Measurements from ENCODE around the gene ATG14. TPM values are rescaled to one million over a fixed set of nuclear protein-coding genes. Genes with fewer than 3 reads are reported as not detected.
"Not testable (repeated sequence)": the region's sequence is repeated elsewhere in the genome, so short reads cannot be mapped to it uniquely, and the experiment has no call there.

The ATG14 gene
- total RNA-seq, 2 donors from 2014 or later = 5.4 to 7.2 TPM

DNA sequence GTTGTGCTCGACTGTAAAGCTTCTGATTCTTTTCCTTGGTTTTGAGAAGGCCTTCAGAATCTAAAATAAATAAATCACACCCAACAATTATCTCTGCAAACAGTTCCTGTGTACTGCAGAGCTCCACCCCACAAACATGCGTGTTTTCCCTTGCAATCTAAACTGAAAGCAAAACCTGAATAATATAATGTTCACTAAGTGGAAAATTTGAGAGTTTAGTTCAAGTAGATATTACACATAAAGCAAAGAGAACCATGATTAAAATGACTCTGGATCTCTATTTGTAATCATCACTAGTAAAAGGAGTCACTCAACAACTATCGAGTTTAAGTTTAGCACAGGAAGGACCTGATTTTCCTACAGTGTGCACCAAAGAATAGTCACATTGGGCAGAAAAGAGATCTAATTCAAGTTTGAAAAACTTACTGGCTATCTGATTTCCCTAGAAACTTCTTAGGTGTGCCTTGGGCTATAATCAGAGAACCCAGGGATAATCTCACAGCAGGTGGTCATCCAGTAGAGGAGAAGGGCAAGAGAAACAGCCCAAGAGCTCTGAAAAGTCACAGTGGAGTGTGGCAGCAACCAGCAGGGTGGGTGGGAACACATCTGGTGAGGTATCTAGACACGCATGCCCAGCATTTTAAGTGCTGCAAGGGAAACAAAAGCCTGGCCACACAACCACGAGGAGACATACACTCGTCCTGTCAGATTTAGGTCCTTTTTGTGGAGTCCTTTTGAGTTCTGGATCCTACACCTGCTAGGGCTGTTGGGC, 25.4 kb downstream of the ATG14 start:
- no peak overlapping the region for H3K9ac ChIP-seq (ENCODE audit: low read depth in 2 of 2, low read length in 2 of 2)
- no peak overlapping the region for H3K4me3 ChIP-seq
- H3K27me3 ChIP-seq = no peaks in the 10 kb centered on the region
- no peaks in the 10 kb centered on the region for H3K36me3 ChIP-seq
- no peak for DNase-seq
- H3K4me1 ChIP-seq = no peaks in the 10 kb centered on the region
- H3K27ac ChIP-seq = peak overlapping the region; percentile 78
- no peaks in the 10 kb centered on the region for H3K9me3 ChIP-seq
- intact Hi-C loops (cut with DNase I) = no loop called here
- TF ChIP-seq, protein P1, sequence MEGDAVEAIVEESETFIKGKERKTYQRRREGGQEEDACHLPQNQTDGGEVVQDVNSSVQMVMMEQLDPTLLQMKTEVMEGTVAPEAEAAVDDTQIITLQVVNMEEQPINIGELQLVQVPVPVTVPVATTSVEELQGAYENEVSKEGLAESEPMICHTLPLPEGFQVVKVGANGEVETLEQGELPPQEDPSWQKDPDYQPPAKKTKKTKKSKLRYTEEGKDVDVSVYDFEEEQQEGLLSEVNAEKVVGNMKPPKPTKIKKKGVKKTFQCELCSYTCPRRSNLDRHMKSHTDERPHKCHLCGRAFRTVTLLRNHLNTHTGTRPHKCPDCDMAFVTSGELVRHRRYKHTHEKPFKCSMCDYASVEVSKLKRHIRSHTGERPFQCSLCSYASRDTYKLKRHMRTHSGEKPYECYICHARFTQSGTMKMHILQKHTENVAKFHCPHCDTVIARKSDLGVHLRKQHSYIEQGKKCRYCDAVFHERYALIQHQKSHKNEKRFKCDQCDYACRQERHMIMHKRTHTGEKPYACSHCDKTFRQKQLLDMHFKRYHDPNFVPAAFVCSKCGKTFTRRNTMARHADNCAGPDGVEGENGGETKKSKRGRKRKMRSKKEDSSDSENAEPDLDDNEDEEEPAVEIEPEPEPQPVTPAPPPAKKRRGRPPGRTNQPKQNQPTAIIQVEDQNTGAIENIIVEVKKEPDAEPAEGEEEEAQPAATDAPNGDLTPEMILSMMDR (IDR thresholded peaks at IDR 0.05) = no peak

DNA sequence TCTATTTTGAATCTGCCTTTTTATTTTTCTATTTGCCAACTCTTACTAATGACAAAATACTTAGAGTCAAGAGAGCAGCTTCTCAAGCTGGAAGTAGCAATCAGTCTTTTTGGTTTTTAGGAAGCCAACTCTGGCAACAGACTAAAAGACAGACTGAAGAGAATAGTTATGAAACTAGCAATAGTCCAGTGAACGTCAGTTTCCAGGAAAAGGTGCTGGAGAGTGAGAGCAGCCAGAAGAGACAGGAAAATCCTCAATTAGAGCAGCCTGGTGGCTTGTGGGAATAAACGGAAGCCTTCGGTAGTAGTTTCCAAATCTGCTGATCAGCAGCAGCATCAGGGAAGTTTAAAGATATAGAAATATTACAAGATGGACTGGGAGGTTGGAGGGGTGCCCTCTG, 27.1 kb downstream of the ATG14 start:
- no peaks in the 10 kb centered on the region for H3K9me3 ChIP-seq
- DNase-seq = no peak
- no peaks in the 10 kb centered on the region for H3K4me1 ChIP-seq
- no peaks in the 10 kb centered on the region for H3K36me3 ChIP-seq
- intact Hi-C loops (cut with DNase I) = no loop called here
- TF ChIP-seq, protein P1 (IDR thresholded peaks at IDR 0.05) = no peak
- no peaks in the 10 kb centered on the region for H3K27me3 ChIP-seq
- H3K4me3 ChIP-seq = no peak overlapping the region
- no peak overlapping the region for H3K9ac ChIP-seq (ENCODE audit: low read depth in 2 of 2, low read length in 2 of 2)
- no peak overlapping the region for H3K27ac ChIP-seq

DNA sequence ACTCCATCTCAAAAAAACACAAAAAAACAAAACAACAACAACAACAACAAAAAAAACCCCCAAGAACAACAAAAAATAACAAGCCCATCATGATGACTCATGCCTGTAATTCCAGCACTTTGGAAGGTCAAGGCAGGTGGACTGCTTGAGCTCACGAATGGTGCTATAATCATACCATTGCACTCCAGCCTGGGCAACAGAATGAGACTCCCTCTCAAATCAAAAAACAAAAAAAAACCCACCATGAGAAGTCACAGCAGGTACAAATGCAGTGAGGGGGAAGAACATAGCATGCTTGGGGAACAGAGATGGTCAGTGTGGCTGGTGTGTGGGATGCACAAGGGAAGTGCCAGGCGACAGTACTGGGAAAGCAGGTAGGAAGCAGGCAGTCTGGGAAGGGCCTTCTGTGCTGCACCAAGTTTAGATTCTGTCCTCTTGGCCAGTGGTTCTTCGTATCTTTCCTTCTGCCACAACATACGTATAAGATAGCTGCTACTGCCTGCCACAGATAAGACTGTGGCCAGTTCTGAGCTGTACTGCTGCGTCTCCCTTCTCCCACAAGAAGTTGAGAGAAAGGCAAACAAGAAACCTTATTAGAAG, 28.0 kb downstream of the ATG14 start:
- no peak overlapping the region for H3K4me3 ChIP-seq
- H3K27ac ChIP-seq = no peak overlapping the region
- H3K4me1 ChIP-seq = no peaks in the 10 kb centered on the region
- no peak overlapping the region for H3K9ac ChIP-seq (ENCODE audit: low read depth in 2 of 2, low read length in 2 of 2)
- TF ChIP-seq, protein P1 (IDR thresholded peaks at IDR 0.05) = no peak
- no peak for DNase-seq
- H3K36me3 ChIP-seq = no peaks in the 10 kb centered on the region
- intact Hi-C loops (cut with DNase I) = no loop called here
- H3K9me3 ChIP-seq = no peaks in the 10 kb centered on the region
- H3K27me3 ChIP-seq = no peaks in the 10 kb centered on the region

DNA sequence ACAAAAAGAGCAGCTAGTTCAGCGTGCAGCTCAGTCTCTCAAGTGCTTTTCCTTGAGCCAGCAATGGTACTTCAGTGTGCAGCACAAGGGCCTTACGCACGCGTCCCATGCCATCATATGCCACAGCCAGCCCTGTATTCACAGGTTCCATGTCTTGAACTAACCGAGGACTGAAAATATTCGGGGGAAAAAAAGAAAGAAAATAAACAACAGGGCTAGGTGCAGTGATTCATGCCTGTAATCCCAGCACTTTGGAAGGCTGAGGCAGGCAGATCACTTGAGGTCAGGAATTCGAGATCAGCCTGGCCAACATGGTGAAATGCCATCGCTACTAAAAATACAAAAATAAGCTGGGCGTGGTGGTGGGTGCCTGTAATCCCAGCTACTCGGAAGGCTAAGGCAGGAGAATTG, 28.6 kb downstream of the ATG14 start:
- H3K4me1 ChIP-seq; H3K9ac ChIP-seq (ENCODE audit: low read depth in 2 of 2, low read length in 2 of 2); H3K27me3 ChIP-seq; intact Hi-C loops (cut with DNase I); H3K27ac ChIP-seq; DNase-seq; H3K4me3 ChIP-seq; H3K36me3 ChIP-seq; H3K9me3 ChIP-seq: not testable (repeated sequence)

DNA sequence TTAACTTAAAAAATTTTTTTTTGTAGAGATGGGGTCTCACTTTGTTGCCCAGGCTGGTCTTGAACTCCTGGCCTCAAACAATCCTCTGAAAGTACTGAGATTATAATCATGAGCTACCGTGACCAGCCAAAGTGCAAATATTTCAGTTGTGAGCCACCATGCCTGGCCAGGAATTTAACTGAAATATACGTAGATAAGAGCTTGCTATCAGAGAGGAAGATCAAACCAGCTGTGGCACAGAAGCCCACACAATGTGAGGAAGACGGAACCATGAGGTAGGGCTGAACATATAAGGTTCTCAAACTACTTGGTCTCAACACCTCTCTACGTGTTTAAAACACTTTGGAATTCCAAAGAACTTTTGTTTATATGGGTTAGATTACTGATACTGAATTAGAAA, 29.1 kb downstream of the ATG14 start:
- H3K9me3 ChIP-seq = no peaks in the 10 kb centered on the region

More for the DNA sequence above, 29.1 kb downstream of the ATG14 start:
- DNase-seq = no peak
- no peak overlapping the region for H3K4me3 ChIP-seq
- intact Hi-C loops (cut with DNase I) = no loop called here
- TF ChIP-seq, protein P1 (IDR thresholded peaks at IDR 0.05) = no peak
- H3K36me3 ChIP-seq = no peaks in the 10 kb centered on the region
- no peak overlapping the region for H3K9ac ChIP-seq (ENCODE audit: low read depth in 2 of 2, low read length in 2 of 2)
- no peak overlapping the region for H3K27ac ChIP-seq
- H3K27me3 ChIP-seq = no peaks in the 10 kb centered on the region
- H3K4me1 ChIP-seq = no peaks in the 10 kb centered on the region

Data from colonic mucosa (tissue), 4 donors.